ENCODE measurements around the gene SVIL. TPM values are rescaled to one million over a fixed set of nuclear protein-coding genes. Genes with fewer than 3 reads are reported as not detected.

SVIL gene
- total RNA-seq, 2 experiments from 2014 or later = 0.47 to 1.5 TPM

DNA sequence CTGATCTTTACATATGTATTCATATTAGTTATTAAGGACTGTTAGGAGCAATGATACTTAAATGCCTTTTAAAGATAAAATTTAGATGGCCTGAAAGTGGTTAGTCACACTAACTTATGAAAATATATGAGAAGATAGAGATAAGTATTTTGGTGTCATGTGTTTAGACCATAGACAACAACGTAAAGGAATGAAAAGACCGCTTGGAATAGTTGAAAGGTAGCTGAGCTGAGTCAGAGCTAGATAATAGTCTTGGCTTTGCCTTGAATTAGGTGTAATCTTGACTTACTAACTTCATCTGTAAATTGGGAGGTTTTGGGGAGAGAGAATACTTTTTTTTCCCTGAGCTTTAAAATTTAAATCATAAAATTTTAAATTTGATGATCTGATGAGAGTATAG is 218.9 kb downstream of the SVIL start:
- no TSS peak for BruUV-seq (replicated peaks)
- intact Hi-C loops (cut with micrococcal nuclease; ENCODE audit: unreplicated experiment) = no loop called here
- Histone ChIP-seq H3K9me2 (ENCODE audit: insufficient read depth, low read length) (no peaks in the 10 kb centered on the region), H3K36me3 (ENCODE audit: insufficient read depth, low read length) (no peaks in the 10 kb centered on the region), H3K4me1 (ENCODE audit: insufficient read depth, low read length, poor library complexity, severe bottlenecking) (no peaks in the 10 kb centered on the region), H3K79me2 (ENCODE audit: insufficient read depth, low read depth, low read length) (no peaks in the 10 kb centered on the region), H4K20me1 (ENCODE audit: insufficient read depth, low read length) (no peaks in the 10 kb centered on the region), H3K4me2 (ENCODE audit: low read length) (no peak overlapping the region), H3K4me3 (ENCODE audit: low read depth, low read length, poor library complexity, severe bottlenecking) (no peak overlapping the region), H2AFZ (ENCODE audit: low read length) (no peak overlapping the region), H3K9me3 (ENCODE audit: low read length) (no peaks in the 10 kb centered on the region), H3K27ac (ENCODE audit: low read depth, low read length, poor library complexity, severe bottlenecking) (no peak overlapping the region)
- ChIA-PET CTCF (ENCODE audit: unreplicated experiment) (no interaction called here), POLR2A (no interaction called here)
- no peak for DNase-seq (ENCODE audit: low spot score)
- TF ChIP-seq, protein P1, sequence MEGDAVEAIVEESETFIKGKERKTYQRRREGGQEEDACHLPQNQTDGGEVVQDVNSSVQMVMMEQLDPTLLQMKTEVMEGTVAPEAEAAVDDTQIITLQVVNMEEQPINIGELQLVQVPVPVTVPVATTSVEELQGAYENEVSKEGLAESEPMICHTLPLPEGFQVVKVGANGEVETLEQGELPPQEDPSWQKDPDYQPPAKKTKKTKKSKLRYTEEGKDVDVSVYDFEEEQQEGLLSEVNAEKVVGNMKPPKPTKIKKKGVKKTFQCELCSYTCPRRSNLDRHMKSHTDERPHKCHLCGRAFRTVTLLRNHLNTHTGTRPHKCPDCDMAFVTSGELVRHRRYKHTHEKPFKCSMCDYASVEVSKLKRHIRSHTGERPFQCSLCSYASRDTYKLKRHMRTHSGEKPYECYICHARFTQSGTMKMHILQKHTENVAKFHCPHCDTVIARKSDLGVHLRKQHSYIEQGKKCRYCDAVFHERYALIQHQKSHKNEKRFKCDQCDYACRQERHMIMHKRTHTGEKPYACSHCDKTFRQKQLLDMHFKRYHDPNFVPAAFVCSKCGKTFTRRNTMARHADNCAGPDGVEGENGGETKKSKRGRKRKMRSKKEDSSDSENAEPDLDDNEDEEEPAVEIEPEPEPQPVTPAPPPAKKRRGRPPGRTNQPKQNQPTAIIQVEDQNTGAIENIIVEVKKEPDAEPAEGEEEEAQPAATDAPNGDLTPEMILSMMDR (conservative IDR thresholded peaks at IDR 0.05; ENCODE audit: low read length) = no peak
- no peak for TF ChIP-seq EZH2phosphoT487 (IDR thresholded peaks at IDR 0.05; ENCODE audit: borderline replicate concordance, low read depth, low read length)

DNA sequence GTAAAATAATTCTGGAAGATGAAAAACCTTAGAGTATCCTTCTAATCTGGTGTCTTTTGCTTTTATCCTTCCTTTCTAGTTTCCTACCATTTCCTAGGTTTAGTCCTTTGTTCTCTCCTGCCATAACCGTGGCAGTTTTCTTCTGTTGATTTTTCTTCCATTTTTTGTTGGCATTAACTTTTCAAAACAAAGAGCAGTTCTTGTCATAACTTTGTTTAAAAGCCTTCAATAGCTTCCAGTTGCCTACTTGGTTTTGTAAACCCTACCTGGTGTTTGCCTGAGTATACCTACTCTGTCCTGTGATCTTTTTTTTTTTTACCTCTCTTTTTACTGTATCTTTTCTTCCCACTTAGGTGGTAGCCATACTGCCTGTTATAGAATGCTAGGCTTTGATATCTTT is 220.3 kb downstream of the SVIL start:
- Histone ChIP-seq H3K36me3 (ENCODE audit: insufficient read depth, low read length) (no peaks in the 10 kb centered on the region), H2AFZ (ENCODE audit: low read length) (no peak overlapping the region), H3K79me2 (ENCODE audit: insufficient read depth, low read depth, low read length) (no peaks in the 10 kb centered on the region), H3K9me2 (ENCODE audit: insufficient read depth, low read length) (no peaks in the 10 kb centered on the region), H3K4me1 (ENCODE audit: insufficient read depth, low read length, poor library complexity, severe bottlenecking) (no peaks in the 10 kb centered on the region), H3K27ac (ENCODE audit: low read depth, low read length, poor library complexity, severe bottlenecking) (no peak overlapping the region), H3K9me3 (ENCODE audit: low read length) (no peaks in the 10 kb centered on the region), H3K4me3 (ENCODE audit: low read depth, low read length, poor library complexity, severe bottlenecking) (no peak overlapping the region), H3K4me2 (ENCODE audit: low read length) (no peak overlapping the region), H4K20me1 (ENCODE audit: insufficient read depth, low read length) (no peaks in the 10 kb centered on the region)
- ChIA-PET CTCF (ENCODE audit: unreplicated experiment) (no interaction called here), POLR2A (interaction anchor here (0.5 kb wide), 1 partner anchor 286 kb away, joined by 3 read pairs; no protein-coding TSS in a partner anchor)
- intact Hi-C loops (cut with micrococcal nuclease; ENCODE audit: unreplicated experiment) = no loop called here
- no peak for TF ChIP-seq EZH2phosphoT487 (IDR thresholded peaks at IDR 0.05; ENCODE audit: borderline replicate concordance, low read depth, low read length)
- TF ChIP-seq, protein P1 (conservative IDR thresholded peaks at IDR 0.05; ENCODE audit: low read length) = no peak
- no TSS peak for BruUV-seq (replicated peaks)
- DNase-seq (ENCODE audit: low spot score) = no peak

DNA sequence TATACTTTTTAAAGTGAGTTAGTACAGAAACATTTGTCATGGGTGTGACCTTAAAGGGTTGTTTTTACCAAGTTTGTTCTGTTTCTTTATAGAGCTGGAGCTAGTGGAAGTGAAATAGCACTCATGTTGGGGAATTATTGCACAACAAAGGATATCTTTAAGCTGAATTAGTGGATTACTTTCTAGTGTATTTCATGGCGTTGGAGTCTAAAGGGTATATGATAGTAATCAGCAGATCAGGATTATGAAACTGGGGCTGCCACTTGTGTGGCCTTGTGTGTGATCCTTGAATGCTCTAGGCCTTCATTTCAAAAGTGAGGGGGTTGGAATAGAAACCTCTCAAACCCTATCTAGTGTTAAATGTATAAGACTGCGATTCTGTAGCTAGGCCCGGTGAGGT is 222.3 kb downstream of the SVIL start:
- Histone ChIP-seq H3K4me2 (ENCODE audit: low read length) (no peak overlapping the region), H3K4me3 (ENCODE audit: low read depth, low read length, poor library complexity, severe bottlenecking) (no peak overlapping the region), H3K79me2 (ENCODE audit: insufficient read depth, low read depth, low read length) (no peaks in the 10 kb centered on the region), H3K27ac (ENCODE audit: low read depth, low read length, poor library complexity, severe bottlenecking) (no peak overlapping the region), H3K9me2 (ENCODE audit: insufficient read depth, low read length) (no peaks in the 10 kb centered on the region), H3K9me3 (ENCODE audit: low read length) (0 out of 2 replicates have a peak, but pooled peaks cover 6% of the 10 kb centered on the region), H3K36me3 (ENCODE audit: insufficient read depth, low read length) (no peaks in the 10 kb centered on the region), H3K4me1 (ENCODE audit: insufficient read depth, low read length, poor library complexity, severe bottlenecking) (no peaks in the 10 kb centered on the region), H2AFZ (ENCODE audit: low read length) (no peak overlapping the region), H4K20me1 (ENCODE audit: insufficient read depth, low read length) (no peaks in the 10 kb centered on the region)
- ChIA-PET CTCF (ENCODE audit: unreplicated experiment) (no interaction called here), POLR2A (no interaction called here)
- no peak for TF ChIP-seq EZH2phosphoT487 (IDR thresholded peaks at IDR 0.05; ENCODE audit: borderline replicate concordance, low read depth, low read length)
- TF ChIP-seq, protein P1 (conservative IDR thresholded peaks at IDR 0.05; ENCODE audit: low read length) = no peak
- BruUV-seq (replicated peaks) = no TSS peak
- no peak for DNase-seq (ENCODE audit: low spot score)
- intact Hi-C loops (cut with micrococcal nuclease; ENCODE audit: unreplicated experiment) = no loop called here
